HEK293 (cell line): ENCODE results near the gene GPM6B.

ENCODE experiments used
- YY1 ChIP-seq: fragments of 450-650 bp; formaldehyde crosslinking; IDR thresholded peaks from 2 replicates; pipeline ENCODE4 v1.5.1; 2018; ENCODE audit warnings: missing biosample characterization, missing genetic modification characterization
- ZNF175 ChIP-seq: fragments of 450-650 bp; formaldehyde crosslinking; IDR thresholded peaks from 2 replicates; pipeline ENCODE4 v1.5.1; 2016; ENCODE audit warnings: missing biosample characterization, missing genetic modification characterization
- ZNF18 ChIP-seq: fragments of 450-650 bp; formaldehyde crosslinking; IDR thresholded peaks from 2 replicates; pipeline ENCODE4 v1.5.1; 2016; ENCODE audit warnings: missing biosample characterization, missing genetic modification characterization
- ZNF274 ChIP-seq, 2 experiments: fragments of 200-500 bp in 1 of 2; fragments of 450-650 bp in 1 of 2; sonication (Bioruptor generic) in 1 of 2; formaldehyde crosslinking in 1 of 2; IDR thresholded peaks; 2 replicates each; pipeline versions ENCODE4 v1.5.1 to v1.6.1; 2014 to 2016; ENCODE audit warnings: borderline replicate concordance in 1 of 2, inconsistent platforms in 1 of 2, low read length in 1 of 2, missing biosample characterization in 1 of 2, missing genetic modification characterization in 1 of 2
- ZNF324 ChIP-seq: fragments of 450-650 bp; formaldehyde crosslinking; IDR thresholded peaks from 2 replicates; pipeline ENCODE4 v1.5.1; 2016; ENCODE audit warnings: missing biosample characterization, missing genetic modification characterization
- TF ChIP-seq, protein P1 (sequence below): fragments of 450-650 bp; formaldehyde crosslinking; IDR thresholded peaks from 2 replicates; pipeline ENCODE4 v1.5.1; 2016; ENCODE audit warnings: missing biosample characterization, missing genetic modification characterization
- TF ChIP-seq, protein P2 (sequence below): sonication (generic); formaldehyde crosslinking; IDR thresholded peaks from 2 replicates; pipeline ENCODE4 v1.8.1; 2022; ENCODE audit warnings: mild to moderate bottlenecking, moderate library complexity, missing genetic modification reagents
- TF ChIP-seq, protein P3 (sequence below): fragments of 450-650 bp; formaldehyde crosslinking; IDR thresholded peaks from 2 replicates; pipeline ENCODE4 v1.5.1; 2017; ENCODE audit warnings: missing biosample characterization, missing genetic modification characterization

DNA sequence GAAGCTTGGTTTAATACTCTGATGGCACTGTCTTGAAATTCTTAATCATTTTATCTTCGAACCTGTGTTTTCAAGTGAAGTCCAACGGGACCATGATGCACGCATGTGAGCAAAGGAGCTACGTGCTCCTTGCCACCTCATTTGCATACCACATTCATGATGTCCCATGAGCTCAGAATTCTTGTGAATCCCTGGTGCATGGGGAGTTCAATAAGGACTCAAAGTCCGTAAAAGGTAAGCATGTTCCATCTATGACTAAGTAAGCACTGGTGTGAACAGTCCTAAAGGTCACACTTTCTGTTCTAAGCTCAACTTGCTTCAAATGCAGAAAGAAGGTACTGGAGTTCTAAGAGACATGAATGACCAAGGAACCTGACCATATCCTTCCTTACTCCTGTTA, 13.1 kb upstream of the GPM6B start:
- TF ChIP-seq ZNF274 (IDR thresholded peaks at IDR 0.05; ENCODE audit: low read length) = no peak
- no peak for TF ChIP-seq ZNF274 (tag by site-specific recombination; IDR thresholded peaks at IDR 0.05; ENCODE audit: borderline replicate concordance)
- no peak for TF ChIP-seq YY1 (tag by site-specific recombination)
- TF ChIP-seq, protein P1, sequence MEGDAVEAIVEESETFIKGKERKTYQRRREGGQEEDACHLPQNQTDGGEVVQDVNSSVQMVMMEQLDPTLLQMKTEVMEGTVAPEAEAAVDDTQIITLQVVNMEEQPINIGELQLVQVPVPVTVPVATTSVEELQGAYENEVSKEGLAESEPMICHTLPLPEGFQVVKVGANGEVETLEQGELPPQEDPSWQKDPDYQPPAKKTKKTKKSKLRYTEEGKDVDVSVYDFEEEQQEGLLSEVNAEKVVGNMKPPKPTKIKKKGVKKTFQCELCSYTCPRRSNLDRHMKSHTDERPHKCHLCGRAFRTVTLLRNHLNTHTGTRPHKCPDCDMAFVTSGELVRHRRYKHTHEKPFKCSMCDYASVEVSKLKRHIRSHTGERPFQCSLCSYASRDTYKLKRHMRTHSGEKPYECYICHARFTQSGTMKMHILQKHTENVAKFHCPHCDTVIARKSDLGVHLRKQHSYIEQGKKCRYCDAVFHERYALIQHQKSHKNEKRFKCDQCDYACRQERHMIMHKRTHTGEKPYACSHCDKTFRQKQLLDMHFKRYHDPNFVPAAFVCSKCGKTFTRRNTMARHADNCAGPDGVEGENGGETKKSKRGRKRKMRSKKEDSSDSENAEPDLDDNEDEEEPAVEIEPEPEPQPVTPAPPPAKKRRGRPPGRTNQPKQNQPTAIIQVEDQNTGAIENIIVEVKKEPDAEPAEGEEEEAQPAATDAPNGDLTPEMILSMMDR (tag by site-specific recombination) = no peak
- TF ChIP-seq, protein P2, sequence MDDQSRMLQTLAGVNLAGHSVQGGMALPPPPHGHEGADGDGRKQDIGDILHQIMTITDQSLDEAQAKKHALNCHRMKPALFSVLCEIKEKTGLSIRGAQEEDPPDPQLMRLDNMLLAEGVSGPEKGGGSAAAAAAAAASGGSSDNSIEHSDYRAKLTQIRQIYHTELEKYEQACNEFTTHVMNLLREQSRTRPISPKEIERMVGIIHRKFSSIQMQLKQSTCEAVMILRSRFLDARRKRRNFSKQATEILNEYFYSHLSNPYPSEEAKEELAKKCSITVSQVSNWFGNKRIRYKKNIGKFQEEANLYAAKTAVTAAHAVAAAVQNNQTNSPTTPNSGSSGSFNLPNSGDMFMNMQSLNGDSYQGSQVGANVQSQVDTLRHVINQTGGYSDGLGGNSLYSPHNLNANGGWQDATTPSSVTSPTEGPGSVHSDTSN (CRISPR knock-in tag) = no peak
- TF ChIP-seq ZNF18 (tag by site-specific recombination) = 0 out of 2 replicates have a peak, but pooled peaks have one; percentile 29
- no peak for TF ChIP-seq ZNF324
- TF ChIP-seq, protein P3, sequence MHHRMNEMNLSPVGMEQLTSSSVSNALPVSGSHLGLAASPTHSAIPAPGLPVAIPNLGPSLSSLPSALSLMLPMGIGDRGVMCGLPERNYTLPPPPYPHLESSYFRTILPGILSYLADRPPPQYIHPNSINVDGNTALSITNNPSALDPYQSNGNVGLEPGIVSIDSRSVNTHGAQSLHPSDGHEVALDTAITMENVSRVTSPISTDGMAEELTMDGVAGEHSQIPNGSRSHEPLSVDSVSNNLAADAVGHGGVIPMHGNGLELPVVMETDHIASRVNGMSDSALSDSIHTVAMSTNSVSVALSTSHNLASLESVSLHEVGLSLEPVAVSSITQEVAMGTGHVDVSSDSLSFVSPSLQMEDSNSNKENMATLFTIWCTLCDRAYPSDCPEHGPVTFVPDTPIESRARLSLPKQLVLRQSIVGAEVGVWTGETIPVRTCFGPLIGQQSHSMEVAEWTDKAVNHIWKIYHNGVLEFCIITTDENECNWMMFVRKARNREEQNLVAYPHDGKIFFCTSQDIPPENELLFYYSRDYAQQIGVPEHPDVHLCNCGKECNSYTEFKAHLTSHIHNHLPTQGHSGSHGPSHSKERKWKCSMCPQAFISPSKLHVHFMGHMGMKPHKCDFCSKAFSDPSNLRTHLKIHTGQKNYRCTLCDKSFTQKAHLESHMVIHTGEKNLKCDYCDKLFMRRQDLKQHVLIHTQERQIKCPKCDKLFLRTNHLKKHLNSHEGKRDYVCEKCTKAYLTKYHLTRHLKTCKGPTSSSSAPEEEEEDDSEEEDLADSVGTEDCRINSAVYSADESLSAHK (tag by site-specific recombination) = no peak
- no peak for TF ChIP-seq ZNF175 (tag by site-specific recombination)
